Stimulated activated CD4-positive, alpha-beta T cell treated with anti-CD3 and anti-CD28 coated beads, Interleukin-2, amount 100 ng/mL, for 48 hours (primary cell): ENCODE measurements around the gene PDIA6.
"Not testable (repeated sequence)": the region's sequence is repeated elsewhere in the genome, so short reads cannot be mapped to it uniquely, and the experiment has no call there.

Experiments
- DNase-seq, 2 donors: peaks; one replicate each; pipeline ENCODE4 v3.0.0-alpha.2; 2020

Gene PDIA6

GRCh38 chr2:10832203-10832936, 19.8 kb upstream of the PDIA6 start:
- DNase-seq = peak; percentile 81 to 87

- no peak for DNase-seq
Measured at GRCh38 chr2:10831400-10831985, 18.9 kb upstream of the PDIA6 start.

- no peak for DNase-seq
Measured at GRCh38 chr2:10830641-10831399, 18.2 kb upstream of the PDIA6 start.

GRCh38 chr2:10830203-10830602, 17.6 kb upstream of the PDIA6 start:
- DNase-seq = no peak

GRCh38 chr2:10829299-10829698, 16.7 kb upstream of the PDIA6 start:
- DNase-seq = no peak

GRCh38 chr2:10828346-10828745, 15.8 kb upstream of the PDIA6 start:
- no peak for DNase-seq

- DNase-seq = no peak
Measured at GRCh38 chr2:10826625-10827024, 14.0 kb upstream of the PDIA6 start.

- DNase-seq = no peak
Measured at GRCh38 chr2:10826026-10826425, 13.4 kb upstream of the PDIA6 start.

- no peak for DNase-seq
Measured at GRCh38 chr2:10824191-10824590, 11.6 kb upstream of the PDIA6 start.

- DNase-seq = no peak
Measured at GRCh38 chr2:10820978-10821695, 8.6 kb upstream of the PDIA6 start.

- DNase-seq = no peak
Measured at GRCh38 chr2:10820562-10820961, 8.0 kb upstream of the PDIA6 start.

- DNase-seq = no peak
Measured at GRCh38 chr2:10819714-10820314, 7.2 kb upstream of the PDIA6 start.

GRCh38 chr2:10818984-10819383, 6.4 kb upstream of the PDIA6 start:
- no peak for DNase-seq

- not testable (repeated sequence) for DNase-seq
Measured at GRCh38 chr2:10818305-10818704, 5.7 kb upstream of the PDIA6 start.

GRCh38 chr2:10817413-10817812, 4.8 kb upstream of the PDIA6 start:
- no peak for DNase-seq

GRCh38 chr2:10814571-10815331, 2.2 kb upstream of the PDIA6 start:
- no peak for DNase-seq

GRCh38 chr2:10814142-10814541, 1.6 kb upstream of the PDIA6 start:
- DNase-seq = no peak

- not testable (repeated sequence) for DNase-seq
Measured at GRCh38 chr2:10813163-10814138, 866 bp upstream of the PDIA6 start.

- no peak for DNase-seq
Measured at GRCh38 chr2:10811517-10811916, 1.1 kb downstream of the PDIA6 start.

GRCh38 chr2:10810202-10811161, 2.1 kb downstream of the PDIA6 start:
- no peak for DNase-seq
